Measurements from ENCODE around the gene PTPRN2.

The PTPRN2 gene

GRCh38 chr7:158585721-158586498 is 1.7 kb downstream of the PTPRN2 start:
- DNase-seq (ENCODE audit: low read depth) = no peak
- TF ChIP-seq CTCF (IDR thresholded peaks at IDR 0.05; ENCODE audit: low read depth, low read length, missing control alignments) = no peak
- no peak overlapping the region for H3K4me3 ChIP-seq (ENCODE audit: low read depth, low read length)

- DNase-seq (ENCODE audit: low read depth) = no peak
- no peak overlapping the region for H3K4me3 ChIP-seq (ENCODE audit: low read depth, low read length)
- no peak for TF ChIP-seq CTCF (IDR thresholded peaks at IDR 0.05; ENCODE audit: low read depth, low read length, missing control alignments)
These were observed 3.2 kb downstream of the PTPRN2 start for GRCh38 chr7:158584407-158584806.

GRCh38 chr7:158583810-158584209 is 3.8 kb downstream of the PTPRN2 start:
- no peak overlapping the region for H3K4me3 ChIP-seq (ENCODE audit: low read depth, low read length)
- no peak for DNase-seq (ENCODE audit: low read depth)

GRCh38 chr7:158583143-158583542 is 4.5 kb downstream of the PTPRN2 start:
- H3K4me3 ChIP-seq (ENCODE audit: low read depth, low read length) = no peak overlapping the region
- DNase-seq (ENCODE audit: low read depth) = no peak
- no peak for TF ChIP-seq CTCF (IDR thresholded peaks at IDR 0.05; ENCODE audit: low read depth, low read length, missing control alignments)

More at GRCh38 chr7:158583810-158584209, 3.8 kb downstream of the PTPRN2 start:
- no peak for TF ChIP-seq CTCF (IDR thresholded peaks at IDR 0.05; ENCODE audit: low read depth, low read length, missing control alignments)

- H3K4me3 ChIP-seq (ENCODE audit: low read depth, low read length) = no peak overlapping the region
- no peak for DNase-seq (ENCODE audit: low read depth)
- TF ChIP-seq CTCF (IDR thresholded peaks at IDR 0.05; ENCODE audit: low read depth, low read length, missing control alignments) = no peak
These were observed 5.5 kb downstream of the PTPRN2 start for GRCh38 chr7:158582089-158582456.

- no peak for DNase-seq (ENCODE audit: low read depth)
- no peak overlapping the region for H3K4me3 ChIP-seq (ENCODE audit: low read depth, low read length)
- TF ChIP-seq CTCF (IDR thresholded peaks at IDR 0.05; ENCODE audit: low read depth, low read length, missing control alignments) = no peak
These were observed 6.1 kb downstream of the PTPRN2 start for GRCh38 chr7:158581440-158582088.
